Measurements from ENCODE around the gene FAR1.

GRCh38 chr11:13694115-13694514, 25.6 kb downstream of the FAR1 start:
- no peak for TF ChIP-seq CTCF (IDR thresholded peaks at IDR 0.05)
- TF ChIP-seq POLR2A (IDR thresholded peaks at IDR 0.05), result no peak
- no peak for TF ChIP-seq POLR2AphosphoS5 (IDR thresholded peaks at IDR 0.05)

Data from gastroesophageal sphincter (tissue), 3 donors.